T-cell (primary cell): ENCODE results near the gene WDFY4. TPM values are rescaled to one million over a fixed set of nuclear protein-coding genes. Genes with fewer than 3 reads are reported as not detected.

Experiments
- ATAC-seq, 4 experiments: fragments of 200-7000 bp in 3 of 4; fragments of 150-1000 bp in 1 of 4; cut with Tn5 transposase; replicated peaks in 1 of 4; 1 replicate in 3 of 4; 2 replicates in 1 of 4; pipeline ENCODE4 v1.10.0; 2021; ENCODE audit warnings: moderate library complexity in 3 of 4, mild to moderate bottlenecking in 2 of 4, moderate number of reproducible peaks in 1 of 4
- CTCF ChIA-PET, 2 donors: fragments of 300-600 bp; sonication (Branson Sonifier 250); formaldehyde crosslinking; loops; one replicate each; lab custom pipeline; 2022; ENCODE audit warnings: antibody characterized with exemption in 2 of 2; lab: Charles Lee
- POLR2A ChIA-PET, 2 donors: fragments of 300-600 bp; sonication (Branson Sonifier 250); formaldehyde crosslinking; loops; one replicate each; lab custom pipeline; 2022; ENCODE audit warnings: antibody characterized with exemption in 2 of 2; lab: Charles Lee
- DNase-seq, 35 experiments: peaks; one replicate each; pipeline versions ENCODE4 v3.0.0 to v3.0.0-alpha.2; 2013 to 2023
- H3K27ac ChIP-seq: one replicate; pipeline ENCODE4 v1.5.1; 2013; ENCODE audit warnings: low read length
- H3K27me3 ChIP-seq, 2 experiments: replicated peaks in 1 of 2; 1 replicate in 1 of 2; 2 replicates in 1 of 2; pipeline versions ENCODE4 v1.6.1 to v1.7.0; 2013; ENCODE audit warnings: low read length in 1 of 2, mixed read lengths in 1 of 2; ENCODE audit not compliant: control insufficient read depth in 2 of 2, insufficient read depth in 2 of 2; ENCODE audit errors: extremely low read depth in 1 of 2
- H3K36me3 ChIP-seq, 2 donors: 1 replicate in 1 of 2; 2 replicates in 1 of 2; pipeline versions ENCODE4 v1.6.1 to v1.7.0; 2013; ENCODE audit warnings: low read length in 1 of 2; ENCODE audit not compliant: control insufficient read depth in 2 of 2, insufficient read depth in 1 of 2; ENCODE audit errors: extremely low read depth in 1 of 2
- H3K4me1 ChIP-seq, 2 experiments: 1 replicate in 1 of 2; 2 replicates in 1 of 2; pipeline versions ENCODE4 v1.6.1 to v1.7.0; 2013; ENCODE audit warnings: low read length in 2 of 2, mixed read lengths in 1 of 2; ENCODE audit not compliant: insufficient read depth in 2 of 2, control insufficient read depth in 1 of 2; ENCODE audit errors: extremely low read depth in 1 of 2
- H3K4me3 ChIP-seq, 2 donors: 1 replicate in 1 of 2; 2 replicates in 1 of 2; pipeline versions ENCODE4 v1.5.1 to v1.7.0; 2013; ENCODE audit warnings: mild to moderate bottlenecking in 2 of 2, low read length in 1 of 2, moderate library complexity in 1 of 2; ENCODE audit not compliant: control insufficient read depth in 1 of 2; ENCODE audit errors: extremely low read depth in 1 of 2
- H3K9me3 ChIP-seq: 2 replicates; pipeline ENCODE4 v1.7.0; 2013
- H3K27ac Mint-ChIP-seq, 2 donors: one replicate each; pipeline ENCODE4 v1.8.0; 2020 to 2021; ENCODE audit warnings: mild to moderate bottlenecking in 2 of 2, mixed read lengths in 2 of 2
- H3K27me3 Mint-ChIP-seq, 2 donors: one replicate each; pipeline ENCODE4 v1.8.0; 2021 to 2022; ENCODE audit warnings: mixed read lengths in 2 of 2
- H3K36me3 Mint-ChIP-seq: one replicate; pipeline ENCODE4 v1.8.0; 2021; ENCODE audit warnings: mixed read lengths
- H3K4me1 Mint-ChIP-seq, 3 donors: one replicate each; pipeline ENCODE4 v1.8.0; 2020 to 2022; ENCODE audit warnings: mixed read lengths in 3 of 3, mild to moderate bottlenecking in 1 of 3
- H3K4me3 Mint-ChIP-seq, 3 donors: one replicate each; pipeline ENCODE4 v1.8.0; 2020 to 2022; ENCODE audit warnings: mild to moderate bottlenecking in 3 of 3, mixed read lengths in 3 of 3, moderate library complexity in 3 of 3
- H3K9me3 Mint-ChIP-seq, 3 donors: one replicate each; pipeline ENCODE4 v1.8.0; 2020 to 2022; ENCODE audit warnings: mixed read lengths in 3 of 3
- WGBS: methylation state at CpG from one replicate; pipeline ENCODE4 v1.1.5; 2013; ENCODE audit warnings: missing lambda C conversion rate; ENCODE audit not compliant: insufficient coverage; 5-methylcytosine and 5-hydroxymethylcytosine counted together
- total RNA-seq, 35 experiments: library from RNA in 6 of 35; stranded (reverse) in 6 of 35; fragments of 120-200 nt in 1 of 35; gene quantifications; one replicate each; pipeline versions ENCODE4 v1.2.1 to v1.2.4 and lab custom pipeline; 2013 to 2026

The WDFY4 gene
- total RNA-seq, 5 donors from 2014 or later (not counting 1 experiment from before 2014, with no cell fraction given): 2.6 to 15.5 (median 4.2) TPM

DNA sequence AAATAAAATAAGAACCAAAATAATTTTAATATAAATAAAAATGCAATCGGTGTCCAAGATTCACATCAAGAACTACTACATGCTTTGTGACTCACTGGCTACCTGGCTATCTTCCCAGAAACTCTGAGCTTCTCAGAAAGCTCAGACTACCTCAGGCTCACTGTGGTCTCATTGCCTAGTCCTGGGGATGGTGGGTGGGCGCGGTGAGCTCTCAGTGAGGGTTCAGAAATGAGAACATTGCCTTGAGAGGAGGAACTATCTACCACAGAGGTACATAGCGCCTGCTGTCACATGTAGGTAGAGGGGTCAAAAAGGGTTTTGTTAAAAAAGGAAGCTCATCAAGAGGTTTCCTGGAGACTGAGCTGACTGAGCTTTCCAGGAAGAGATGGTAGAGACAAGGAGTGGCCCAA lies 108.0 kb downstream of the WDFY4 start:
- no peak overlapping the region for H3K27ac ChIP-seq
- Mint-ChIP-seq H3K27me3 (peaks cover 6 to 16% of the 10 kb centered on the region in 2 donors), H3K4me3 (no peak overlapping the region), H3K27ac (no peak overlapping the region), H3K4me1 (peaks cover 0 to 2% (median 0%) of the 10 kb centered on the region in 3 donors), H3K9me3 (no peaks in the 10 kb centered on the region), H3K36me3 (no peaks in the 10 kb centered on the region)
- ATAC-seq (no peak), DNase-seq (no peak)
- H3K4me3 ChIP-seq: no peak overlapping the region
- H3K4me1 ChIP-seq: peaks cover 0 to 4% of the 10 kb centered on the region in 2 experiments
- peaks cover 0 to 25% of the 10 kb centered on the region in 2 experiments for H3K27me3 ChIP-seq
- WGBS: no CpG with 5 or more reads among the region's 4 CpGs
- H3K36me3 ChIP-seq: no peaks in the 10 kb centered on the region
- CTCF ChIA-PET: no interaction called here
- H3K9me3 ChIP-seq: no peaks in the 10 kb centered on the region
- POLR2A ChIA-PET: interaction anchor here in 1 of 2 donors (0.5 kb wide), 1 partner anchor 51 kb away, joined by 6 read pairs; no protein-coding TSS in a partner anchor

DNA sequence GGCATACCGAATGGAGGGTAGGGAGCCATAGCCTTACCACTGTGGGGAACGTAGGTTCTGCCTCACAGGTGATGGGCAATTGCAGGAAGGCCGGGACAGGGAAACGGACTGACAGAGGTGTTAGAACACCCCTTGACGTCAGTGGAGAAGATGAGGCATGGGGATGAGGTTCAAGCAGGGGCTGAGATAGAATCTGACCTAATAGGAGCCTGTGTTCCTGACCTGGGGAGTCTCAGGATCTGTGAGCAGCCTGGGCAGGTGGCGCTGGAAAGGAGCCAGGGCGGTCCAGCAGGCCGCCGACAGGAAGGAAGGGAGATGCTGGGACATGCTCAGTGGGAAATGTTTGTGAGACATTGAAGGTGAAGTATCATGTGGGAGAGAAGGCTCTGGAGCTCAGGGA lies 109.4 kb downstream of the WDFY4 start:
- H3K36me3 Mint-ChIP-seq: no peaks in the 10 kb centered on the region
- CTCF ChIA-PET: no interaction called here
- DNase-seq (no peak), ATAC-seq (no peak)
- no peak overlapping the region for H3K4me3 Mint-ChIP-seq
- no peak overlapping the region for H3K4me3 ChIP-seq
- no peak overlapping the region for H3K27ac Mint-ChIP-seq
- H3K4me1 ChIP-seq: peaks cover 0 to 4% of the 10 kb centered on the region in 2 experiments
- H3K27me3 Mint-ChIP-seq: peaks cover 6 to 16% of the 10 kb centered on the region in 2 donors
- H3K4me1 Mint-ChIP-seq: peaks cover 0 to 3% (median 3%) of the 10 kb centered on the region in 3 donors
- no peaks in the 10 kb centered on the region for H3K36me3 ChIP-seq
- no peak overlapping the region for H3K27ac ChIP-seq
- no peaks in the 10 kb centered on the region for H3K9me3 ChIP-seq
- no peaks in the 10 kb centered on the region for H3K9me3 Mint-ChIP-seq
- POLR2A ChIA-PET: no interaction called here
- WGBS: 85% methylated on average over 9 of the region's 9 CpGs
- H3K27me3 ChIP-seq: peaks cover 0 to 23% of the 10 kb centered on the region in 2 experiments

DNA sequence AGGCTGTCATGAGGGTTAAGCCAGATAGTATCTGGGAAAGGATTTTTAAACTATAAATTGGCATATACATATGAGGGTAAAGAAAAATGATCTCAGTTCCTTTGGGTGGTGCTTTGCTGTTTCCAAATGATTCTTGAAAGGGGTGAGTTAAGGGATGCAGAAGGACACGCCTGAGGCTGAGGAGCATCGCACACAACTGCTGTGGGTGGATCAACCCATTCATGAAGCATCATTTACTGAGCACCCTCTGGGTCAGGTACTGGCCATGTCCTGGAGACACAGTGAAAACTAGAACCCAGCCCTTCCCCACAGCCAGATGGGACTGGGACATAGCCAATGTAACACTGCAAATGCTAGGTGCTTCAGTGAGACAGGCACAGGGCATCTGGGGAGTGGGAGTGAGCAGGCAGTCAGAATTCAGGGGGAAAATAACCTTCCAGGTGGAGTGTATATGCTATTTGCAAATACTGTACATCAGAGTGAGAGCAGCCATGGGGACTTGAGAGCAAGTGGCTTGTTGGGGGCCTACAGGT lies 112.1 kb downstream of the WDFY4 start:
- peaks cover 22 to 28% (median 25%) of the 10 kb centered on the region in 3 donors for H3K4me1 Mint-ChIP-seq
- Histone ChIP-seq H3K4me3 (no peak overlapping the region), H3K27me3 (peaks cover 0 to 8% of the 10 kb centered on the region in 2 experiments), H3K36me3 (no peaks in the 10 kb centered on the region), H3K27ac (no peak overlapping the region), H3K4me1 (peaks cover 16 to 18% of the 10 kb centered on the region in 2 experiments), H3K9me3 (no peaks in the 10 kb centered on the region)
- peaks cover 5 to 6% of the 10 kb centered on the region in 2 donors for H3K27me3 Mint-ChIP-seq
- CTCF ChIA-PET: no interaction called here
- peaks cover 0 to 7% (median 6%) of the 10 kb centered on the region in 3 donors for H3K9me3 Mint-ChIP-seq
- POLR2A ChIA-PET: no interaction called here
- H3K36me3 Mint-ChIP-seq: no peaks in the 10 kb centered on the region
- H3K27ac Mint-ChIP-seq: no peak overlapping the region
- no peak overlapping the region for H3K4me3 Mint-ChIP-seq
- ATAC-seq (no peak), DNase-seq (no peak)
- WGBS: no CpG with 5 or more reads among the region's 2 CpGs

DNA sequence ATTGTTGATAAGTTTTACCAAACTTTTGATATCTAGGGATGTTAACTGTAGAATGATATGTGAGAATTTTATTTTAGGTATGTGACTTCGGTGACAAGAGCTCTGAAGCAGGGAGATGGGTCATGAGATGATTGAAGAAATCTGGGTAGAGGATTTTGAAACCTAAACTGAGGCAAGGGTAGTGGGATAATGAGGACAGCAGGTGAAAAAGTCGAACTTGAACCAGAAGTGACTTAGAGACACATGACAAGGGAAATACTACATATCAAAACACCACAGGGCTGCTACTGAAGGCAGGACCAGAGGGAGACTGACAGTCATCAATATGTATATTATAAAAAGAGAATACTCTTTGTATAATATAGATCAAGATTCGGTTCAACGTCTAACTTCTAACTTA lies 113.2 kb downstream of the WDFY4 start:
- CTCF ChIA-PET: no interaction called here
- peaks cover 20 to 24% of the 10 kb centered on the region in 2 experiments for H3K4me1 ChIP-seq
- H3K36me3 ChIP-seq: no peaks in the 10 kb centered on the region
- peaks cover 29 to 37% (median 31%) of the 10 kb centered on the region in 3 donors for H3K4me1 Mint-ChIP-seq
- no peaks in the 10 kb centered on the region for H3K27me3 Mint-ChIP-seq
- H3K9me3 Mint-ChIP-seq: peaks cover 0 to 7% (median 6%) of the 10 kb centered on the region in 3 donors
- H3K4me3 Mint-ChIP-seq: no peak overlapping the region
- H3K27ac ChIP-seq: no peak overlapping the region
- peaks cover 0 to 7% of the 10 kb centered on the region in 2 experiments for H3K27me3 ChIP-seq
- ATAC-seq (no peak), DNase-seq (no peak)
- no peak overlapping the region for H3K4me3 ChIP-seq
- no peaks in the 10 kb centered on the region for H3K36me3 Mint-ChIP-seq
- 50% methylated on average over 1 of the region's 4 CpGs for WGBS
- no peaks in the 10 kb centered on the region for H3K9me3 ChIP-seq
- H3K27ac Mint-ChIP-seq: peak overlapping the region in 1 of 2 donors; percentile 42
- POLR2A ChIA-PET: no interaction called here

DNA sequence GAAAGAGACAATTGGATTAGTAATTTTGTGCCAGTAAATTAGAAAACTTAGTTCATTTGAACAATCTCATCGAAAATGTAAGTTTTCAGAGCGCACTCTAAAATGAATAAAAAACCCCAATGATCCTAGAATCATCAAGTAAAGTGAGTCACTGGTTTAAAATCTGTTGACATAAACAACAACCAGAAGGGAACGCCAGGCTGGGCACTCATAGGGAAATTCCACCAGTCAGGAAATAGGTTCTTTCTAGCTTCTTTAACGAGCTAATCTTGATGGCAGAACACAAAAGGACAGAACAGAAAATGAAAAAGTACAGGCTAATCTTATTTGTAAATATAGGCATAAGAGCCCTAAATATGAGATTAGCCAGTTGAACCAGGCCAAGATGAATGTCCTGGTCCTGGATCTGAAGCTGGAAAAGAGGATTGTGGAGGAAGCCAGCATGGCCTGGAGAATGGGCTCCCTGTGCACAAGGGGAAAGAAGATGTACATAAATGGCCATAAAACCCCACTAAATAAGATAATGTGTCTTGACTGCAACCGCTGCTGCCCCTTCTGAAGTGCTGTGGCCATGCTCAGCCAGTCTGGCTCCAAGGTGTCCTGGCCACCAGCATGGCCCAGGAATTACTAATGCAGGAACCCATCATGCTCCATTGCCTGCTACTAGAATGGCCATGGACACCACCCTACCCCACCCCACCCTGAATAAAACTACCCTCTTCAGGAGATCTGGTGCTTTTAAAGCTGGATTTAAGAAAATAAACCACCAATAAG lies 114.0 kb downstream of the WDFY4 start:
- no peaks in the 10 kb centered on the region for H3K36me3 ChIP-seq
- ATAC-seq: no peak
- POLR2A ChIA-PET: no interaction called here

DNA sequence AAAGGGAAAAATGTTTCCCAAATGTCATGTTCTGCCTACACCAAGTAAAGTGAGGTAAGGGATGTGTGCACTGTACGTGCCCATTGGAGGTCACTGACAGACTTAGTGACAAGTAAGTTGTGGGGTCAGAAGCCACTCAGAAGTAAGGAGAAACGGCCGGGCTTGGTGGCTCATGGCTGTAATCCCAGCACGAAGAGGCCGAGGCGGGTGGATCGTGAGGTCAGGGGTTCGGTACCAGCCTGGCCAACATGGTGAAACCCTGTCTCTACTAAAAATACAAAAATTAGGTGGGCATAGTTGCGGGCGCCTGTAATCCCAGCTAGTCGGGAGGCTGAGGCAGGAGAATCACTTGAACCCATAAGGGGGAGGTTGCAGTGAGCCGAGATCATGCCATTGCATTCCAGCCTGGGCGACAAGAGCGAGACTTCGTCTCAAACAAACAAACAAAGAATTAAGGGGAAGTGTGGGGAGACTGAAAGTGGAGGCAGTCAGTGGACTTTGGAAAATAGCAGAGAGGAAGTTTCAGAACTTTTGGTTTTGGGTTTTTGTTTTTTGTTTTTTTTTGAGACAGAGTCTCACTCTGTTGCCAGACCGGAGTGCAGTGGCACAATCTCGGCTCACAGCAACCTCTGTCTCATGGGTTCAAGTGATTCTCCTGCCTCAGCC lies 114.8 kb downstream of the WDFY4 start:
- ATAC-seq (no peak), DNase-seq (no peak)
- peaks cover 0 to 7% (median 6%) of the 10 kb centered on the region in 3 donors for H3K9me3 Mint-ChIP-seq
- WGBS: 95% methylated on average over 6 of the region's 17 CpGs
- no peaks in the 10 kb centered on the region for H3K27me3 Mint-ChIP-seq
- H3K4me3 Mint-ChIP-seq: peak overlapping the region in 1 of 3 donors; percentile 67
- peaks cover 40 to 47% (median 41%) of the 10 kb centered on the region in 3 donors for H3K4me1 Mint-ChIP-seq
- no peak overlapping the region for H3K4me3 ChIP-seq
- H3K4me1 ChIP-seq: peaks cover 28 to 36% of the 10 kb centered on the region in 2 experiments
- H3K27ac ChIP-seq: no peak overlapping the region
- no peaks in the 10 kb centered on the region for H3K36me3 Mint-ChIP-seq
- peak overlapping the region; percentile 37 to 91 for H3K27ac Mint-ChIP-seq
- POLR2A ChIA-PET: no interaction called here
- no peaks in the 10 kb centered on the region for H3K9me3 ChIP-seq
- H3K27me3 ChIP-seq: peaks cover 0 to 2% of the 10 kb centered on the region in 2 experiments
- H3K36me3 ChIP-seq: no peaks in the 10 kb centered on the region
- CTCF ChIA-PET: no interaction called here

More for the DNA sequence above, 114.0 kb downstream of the WDFY4 start:
- no peaks in the 10 kb centered on the region for H3K36me3 Mint-ChIP-seq
- Histone ChIP-seq H3K9me3 (no peaks in the 10 kb centered on the region), H3K4me3 (no peak overlapping the region), H3K27me3 (peaks cover 0 to 7% of the 10 kb centered on the region in 2 experiments), H3K4me1 (peaks cover 21 to 30% of the 10 kb centered on the region in 2 experiments), H3K27ac (no peak overlapping the region)
- H3K27ac Mint-ChIP-seq: peak overlapping the region; percentile 29 to 91
- H3K27me3 Mint-ChIP-seq: no peaks in the 10 kb centered on the region
- peak overlapping the region in 1 of 3 donors; percentile 67 for H3K4me3 Mint-ChIP-seq
- WGBS: 78% methylated on average over 1 of the region's 5 CpGs
- H3K9me3 Mint-ChIP-seq: peaks cover 0 to 7% (median 6%) of the 10 kb centered on the region in 3 donors
- CTCF ChIA-PET: no interaction called here
- peaks cover 33 to 39% (median 33%) of the 10 kb centered on the region in 3 donors for H3K4me1 Mint-ChIP-seq
- DNase-seq: no peak
